GM04504 (cell line): ENCODE data around the gene RNF111.
"Not testable (repeated sequence)": the region's sequence is repeated elsewhere in the genome, so short reads cannot be mapped to it uniquely, and the experiment has no call there.

Experiments used
- DNase-seq: peaks from one replicate; pipeline ENCODE4 v3.0.0-alpha.2; 2012; ENCODE audit warnings: low read depth

Gene RNF111

DNA sequence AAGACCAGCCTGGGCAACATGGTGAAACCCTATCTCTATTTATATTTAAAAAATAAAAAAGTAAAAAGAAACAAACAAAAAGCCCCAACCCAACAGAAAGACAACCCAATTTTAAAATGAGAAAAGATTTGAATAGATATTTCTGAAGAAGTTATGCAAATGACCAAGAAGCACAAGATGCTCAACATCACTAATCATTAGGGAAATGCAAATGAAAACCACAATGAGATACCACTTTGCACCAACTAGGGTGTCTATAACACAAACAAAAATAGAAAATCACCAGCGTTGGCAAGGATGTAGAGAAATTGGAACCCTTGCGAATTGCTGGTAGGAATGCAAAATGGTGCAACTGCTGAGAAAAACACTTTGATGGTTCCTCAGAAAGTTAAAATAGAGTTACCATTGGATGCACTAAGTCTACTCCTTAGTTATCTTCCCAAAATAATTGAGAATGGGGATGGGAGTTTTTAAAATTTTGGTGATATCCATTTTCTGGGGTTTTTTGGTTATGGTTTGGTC lies 71.7 kb downstream of the RNF111 start:
- DNase-seq, result no peak

DNA sequence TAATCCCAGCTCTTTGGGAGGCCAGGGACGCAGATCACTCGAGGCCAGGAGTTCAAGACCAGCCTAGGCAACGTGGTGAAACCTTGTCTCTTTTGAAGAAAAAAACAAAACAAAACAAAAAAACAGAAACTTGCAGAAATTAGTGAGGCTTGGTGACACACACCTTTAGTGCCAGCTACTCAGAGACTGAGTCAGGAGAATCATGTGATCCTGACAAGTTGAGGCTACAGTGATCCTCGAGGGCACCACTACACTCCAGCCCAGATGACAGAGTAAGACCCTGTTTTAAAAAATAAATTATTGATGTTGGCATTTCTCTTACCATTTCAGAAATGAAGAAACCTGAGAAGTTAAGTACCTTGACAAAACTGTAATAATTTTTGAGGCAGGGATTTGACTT lies 72.9 kb downstream of the RNF111 start:
- no peak for DNase-seq

DNA sequence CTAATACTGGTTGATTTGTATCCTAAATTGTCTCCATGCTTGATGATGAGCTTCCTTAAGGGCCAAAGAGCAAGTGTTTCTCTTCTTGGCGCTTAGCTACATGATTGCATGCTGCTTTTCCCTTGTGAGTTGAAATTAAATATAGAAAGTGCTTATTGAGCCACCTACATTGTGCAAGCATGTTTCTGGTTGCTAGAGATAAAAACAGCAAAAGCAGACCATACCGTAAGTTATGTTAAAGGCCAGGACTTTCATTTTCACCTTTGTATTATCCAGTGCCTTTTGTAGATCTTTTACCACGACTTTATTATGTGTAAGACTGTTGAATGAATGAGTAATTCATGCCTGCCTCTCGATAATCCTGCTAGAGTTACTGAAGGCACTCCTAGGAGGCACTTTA lies 75.6 kb downstream of the RNF111 start:
- no peak for DNase-seq

DNA sequence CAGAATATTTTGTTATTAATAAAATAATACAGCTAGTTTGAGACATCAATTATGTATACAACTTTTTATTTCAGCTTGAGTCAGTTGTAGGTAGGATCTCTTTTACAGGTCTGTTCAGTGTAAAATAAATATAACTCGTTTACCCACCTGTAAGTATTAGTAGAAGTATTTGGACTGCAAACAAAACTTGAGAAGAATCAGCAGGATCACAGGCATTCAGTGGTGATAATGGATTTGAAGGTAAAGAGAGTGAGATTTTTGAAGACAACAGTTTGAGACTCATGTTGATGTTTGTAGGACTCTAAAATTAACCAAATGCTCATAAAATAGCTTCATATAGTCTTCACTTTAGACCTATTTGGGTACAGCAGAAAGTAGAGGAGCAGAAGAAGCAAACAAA lies 82.0 kb downstream of the RNF111 start:
- no peak for DNase-seq

DNA sequence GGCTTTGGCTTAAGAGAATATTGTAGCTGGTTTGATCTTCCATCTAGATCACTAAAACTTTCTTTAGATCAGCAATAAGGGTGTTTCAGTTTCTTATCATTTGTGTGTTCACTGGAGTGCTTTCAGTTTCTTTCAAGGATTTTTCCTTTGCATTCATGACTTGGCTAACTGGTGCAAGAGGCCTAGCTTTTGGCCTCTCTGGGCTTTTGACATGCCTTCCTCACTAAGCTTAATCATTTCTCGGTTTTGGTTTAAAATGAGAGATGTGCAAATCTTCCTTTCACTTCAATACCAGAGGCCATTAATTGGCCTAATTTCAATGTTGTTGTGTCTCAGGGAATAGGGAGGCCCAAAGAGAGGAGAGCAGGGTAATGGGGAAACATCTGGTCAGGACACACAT lies 87.1 kb downstream of the RNF111 start:
- DNase-seq, result no peak

DNA sequence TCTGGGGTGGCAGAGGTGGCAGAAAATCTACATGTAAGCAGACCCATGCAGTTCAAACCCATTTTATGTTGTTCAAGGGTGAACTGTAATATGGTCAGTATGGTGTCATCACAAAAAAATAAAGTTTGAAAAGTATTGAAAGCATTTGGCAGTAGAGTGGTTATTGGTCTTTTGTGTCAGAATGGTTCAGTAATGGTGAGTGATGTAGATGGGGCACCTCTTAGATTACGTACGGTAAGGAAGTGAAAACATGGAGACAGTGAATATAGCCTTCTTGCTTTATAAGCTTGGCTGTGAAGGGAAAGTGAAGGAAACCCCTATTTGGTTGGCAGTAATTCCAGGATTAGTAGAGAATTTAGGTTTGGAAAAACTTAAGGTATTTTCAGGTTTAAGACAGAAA lies 100.3 kb downstream of the RNF111 start:
- DNase-seq, result no peak

DNA sequence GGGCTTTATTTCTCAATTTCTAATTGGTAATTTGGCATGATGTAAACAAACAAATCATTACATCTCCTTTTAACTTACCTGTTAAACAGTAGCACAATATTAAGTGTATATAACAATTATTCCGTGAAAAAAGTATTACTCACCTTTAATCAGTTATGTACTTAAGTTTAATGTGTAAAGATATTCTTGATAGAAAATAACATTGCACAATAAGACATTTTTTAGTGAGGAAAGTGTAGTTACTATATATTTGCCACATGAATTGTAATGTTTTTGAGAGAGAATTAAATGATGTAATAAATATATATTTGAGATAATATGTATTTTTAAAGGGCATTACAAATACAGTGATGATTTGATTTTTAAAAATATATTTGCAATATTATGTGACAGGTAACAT lies 106.6 kb downstream of the RNF111 start:
- DNase-seq, result no peak

DNA sequence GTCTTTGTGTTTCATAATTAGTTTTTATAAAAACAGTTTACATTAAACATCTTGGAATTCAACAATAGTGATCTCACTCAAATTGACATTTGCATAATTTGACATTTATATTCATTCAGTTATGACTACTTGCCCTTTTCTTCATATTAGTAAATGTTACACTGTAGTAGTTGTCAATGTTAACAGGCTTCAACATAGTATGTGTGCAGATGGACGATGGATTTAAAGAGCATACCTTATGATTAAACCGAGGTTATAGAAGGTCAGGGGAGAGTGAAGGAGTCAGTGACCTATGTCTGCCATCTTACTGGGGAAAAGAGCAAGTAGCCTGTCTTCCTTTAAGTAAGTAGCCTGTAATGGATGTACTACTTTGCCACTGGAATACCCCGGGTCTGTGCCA lies 109.0 kb downstream of the RNF111 start:
- no peak for DNase-seq

DNA sequence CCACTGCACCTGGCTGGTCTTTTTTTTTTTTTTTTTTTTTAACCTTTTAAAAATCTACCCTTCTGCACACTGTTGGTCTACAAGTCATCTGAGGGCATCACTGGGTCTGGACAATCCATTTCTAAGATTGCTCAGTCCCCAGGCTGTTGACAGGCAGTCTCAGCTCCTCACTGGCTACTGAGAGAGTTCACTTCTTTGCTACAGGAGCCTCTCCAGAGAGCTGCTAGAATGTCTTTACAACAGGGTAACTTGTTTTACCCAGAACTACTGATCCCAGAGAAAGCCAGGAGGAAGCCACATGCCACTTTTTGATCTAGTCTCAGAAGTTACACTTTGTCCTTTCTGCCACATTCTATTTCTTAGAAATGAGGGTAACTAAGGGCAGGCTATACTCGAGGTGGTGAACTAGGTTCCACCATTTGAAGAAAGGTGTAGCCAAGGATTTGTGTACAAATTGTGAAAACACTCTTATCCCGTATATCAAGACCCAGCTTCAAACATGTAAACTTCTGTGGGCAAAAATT lies 111.8 kb downstream of the RNF111 start:
- DNase-seq, result no peak

DNA sequence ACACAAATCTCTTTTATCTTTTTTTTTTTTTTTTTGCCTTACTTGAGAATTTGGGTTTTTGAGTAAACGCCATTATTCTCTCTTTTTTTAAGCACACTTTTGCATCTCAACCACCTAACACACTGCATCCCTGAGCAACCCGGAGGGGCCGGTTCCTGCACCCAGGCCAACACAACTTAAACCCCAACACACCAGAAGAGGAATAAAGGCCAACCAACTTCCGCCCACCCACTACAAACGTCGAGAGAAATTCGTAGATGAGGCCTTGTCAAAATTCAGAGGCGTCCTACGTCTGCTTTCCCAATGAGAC lies 117.1 kb downstream of the RNF111 start:
- no peak for DNase-seq

DNA sequence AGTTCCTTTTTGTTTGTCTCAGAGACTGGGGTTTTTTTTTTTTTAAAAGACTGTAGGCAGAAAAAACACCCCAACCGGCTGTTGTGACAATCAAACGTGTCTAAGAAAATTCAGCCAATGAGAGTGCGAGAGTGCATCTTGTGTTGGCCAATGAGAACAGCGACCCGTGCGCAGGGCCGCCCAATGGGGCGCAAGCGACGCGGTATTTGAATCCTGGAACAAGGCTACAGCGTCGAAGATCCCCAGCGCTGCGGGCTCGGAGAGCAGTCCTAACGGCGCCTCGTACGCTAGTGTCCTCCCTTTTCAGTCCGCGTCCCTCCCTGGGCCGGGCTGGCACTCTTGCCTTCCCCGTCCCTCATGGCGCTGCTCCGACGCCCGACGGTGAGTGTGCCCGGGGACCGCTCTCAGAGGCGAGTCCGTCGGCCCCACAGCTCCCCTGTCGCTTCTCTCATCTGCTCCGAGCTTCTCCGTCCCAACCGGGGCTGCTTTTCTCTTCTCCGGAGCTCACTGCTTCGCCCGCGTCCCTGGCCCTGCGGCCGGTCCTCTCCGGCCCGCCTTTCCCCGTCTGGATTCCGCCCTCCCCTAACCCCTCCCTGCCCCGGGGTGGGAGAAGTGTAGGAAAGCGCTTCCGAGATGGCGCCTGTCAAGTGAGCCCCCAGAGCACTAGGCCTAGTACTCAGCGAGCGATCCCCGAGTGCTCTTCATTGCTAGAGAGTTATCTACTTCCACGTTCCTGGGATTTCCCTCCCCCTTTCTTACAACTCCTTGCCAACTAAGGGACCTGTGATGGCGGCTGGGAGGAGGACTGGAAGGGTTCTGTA lies 117.7 kb downstream of the RNF111 start, which contains the start of gene CCNB2:
CCNB2 (plus strand) TSS at position 235 of the 821 bp plus-strand sequence; CDS start at position 358, 123 bp downstream.
- peak; percentile 81 for DNase-seq

DNA sequence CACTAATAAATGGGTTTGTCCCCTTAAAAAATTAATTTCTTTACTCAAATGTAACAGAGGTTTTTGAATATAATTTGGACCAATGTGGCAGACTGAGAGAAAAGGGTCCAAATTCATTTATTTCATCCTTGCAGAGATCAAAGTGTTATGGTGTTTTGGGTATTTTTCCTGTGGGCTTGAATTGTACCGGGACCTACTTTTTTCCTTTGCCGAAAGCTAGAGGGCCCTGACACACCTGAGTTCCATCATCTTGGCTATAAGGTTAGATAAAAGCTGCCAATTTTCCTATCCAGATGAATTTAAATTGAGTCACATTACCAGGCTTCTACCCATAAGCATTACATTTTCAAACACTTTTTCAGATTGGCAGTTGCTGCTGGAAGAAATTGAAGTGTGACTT lies 118.4 kb downstream of the RNF111 start:
- DNase-seq, result no peak

DNA sequence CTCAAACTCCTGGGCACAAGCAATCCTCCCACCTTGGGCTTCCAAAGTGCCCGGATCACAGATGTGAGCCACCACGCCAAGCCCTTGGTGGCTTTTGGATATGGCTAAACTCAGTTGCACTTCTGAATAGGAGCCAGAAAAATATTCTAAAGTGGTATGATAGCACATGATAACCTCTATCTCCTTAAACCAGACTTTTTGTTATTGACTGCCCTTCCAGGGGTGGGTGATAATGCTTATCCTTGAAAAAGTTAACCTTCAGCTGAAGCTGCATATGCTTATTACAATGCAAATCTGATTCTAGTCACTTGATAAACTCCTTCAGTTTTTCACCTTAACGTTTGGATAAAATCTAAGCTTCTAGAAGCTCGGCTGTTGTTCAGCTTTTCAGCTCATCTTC lies 123.8 kb downstream of the RNF111 start:
- DNase-seq, result no peak

DNA sequence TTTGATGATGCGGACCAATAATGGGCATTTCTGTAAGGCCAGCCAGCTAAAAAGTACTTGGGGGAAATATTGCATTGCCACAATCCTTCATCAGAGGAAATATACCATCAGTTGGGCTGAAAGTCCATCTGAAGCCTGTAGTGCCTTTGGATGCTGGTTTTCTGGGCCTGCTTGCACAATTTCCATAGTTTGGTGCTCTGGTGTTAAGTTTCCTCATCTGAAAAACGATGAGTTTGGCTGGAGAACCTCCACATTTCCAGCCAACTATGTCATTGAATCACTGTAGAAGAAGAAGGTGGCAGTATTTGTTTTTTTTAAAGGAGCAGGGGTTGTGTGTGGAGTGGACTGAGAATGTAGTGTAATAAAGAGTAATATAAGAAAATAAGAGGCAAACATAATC lies 127.6 kb downstream of the RNF111 start:
- DNase-seq, result no peak

DNA sequence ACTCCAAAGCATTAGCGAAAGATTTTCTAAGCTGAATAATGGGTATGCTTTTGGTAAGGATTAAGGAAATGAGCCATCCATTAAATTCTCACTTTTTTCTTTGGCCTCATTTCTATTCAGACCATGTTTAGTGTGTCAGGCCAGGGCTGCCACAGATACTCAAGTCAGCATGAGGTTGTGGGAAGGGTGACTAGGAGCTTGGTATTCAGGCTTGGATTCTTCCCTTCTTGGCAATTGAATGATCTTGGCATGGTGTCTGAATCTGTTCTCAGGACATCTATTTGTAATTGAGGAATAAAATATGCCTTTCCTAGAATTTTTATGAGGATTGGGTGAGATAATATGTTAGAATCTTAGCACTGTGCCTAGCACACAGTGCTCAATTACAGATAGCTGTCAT lies 128.7 kb downstream of the RNF111 start:
- DNase-seq, result peak; percentile 40

DNA sequence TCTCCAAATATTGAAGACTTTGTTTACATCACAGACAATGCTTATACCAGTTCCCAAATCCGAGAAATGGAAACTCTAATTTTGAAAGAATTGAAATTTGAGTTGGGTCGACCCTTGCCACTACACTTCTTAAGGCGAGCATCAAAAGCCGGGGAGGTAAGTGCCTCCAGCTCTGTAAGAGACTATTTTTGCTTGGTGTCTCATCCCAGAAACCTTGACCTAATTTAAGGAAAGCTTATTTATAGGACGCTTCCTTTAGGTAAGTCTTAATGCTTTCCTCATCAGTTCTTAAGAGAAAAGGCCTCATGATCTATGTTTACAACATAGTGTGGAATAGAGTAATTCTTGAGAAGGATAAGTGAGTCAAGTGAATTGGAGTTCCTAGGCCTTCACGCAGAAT lies 129.3 kb downstream of the RNF111 start:
- DNase-seq, result no peak

DNA sequence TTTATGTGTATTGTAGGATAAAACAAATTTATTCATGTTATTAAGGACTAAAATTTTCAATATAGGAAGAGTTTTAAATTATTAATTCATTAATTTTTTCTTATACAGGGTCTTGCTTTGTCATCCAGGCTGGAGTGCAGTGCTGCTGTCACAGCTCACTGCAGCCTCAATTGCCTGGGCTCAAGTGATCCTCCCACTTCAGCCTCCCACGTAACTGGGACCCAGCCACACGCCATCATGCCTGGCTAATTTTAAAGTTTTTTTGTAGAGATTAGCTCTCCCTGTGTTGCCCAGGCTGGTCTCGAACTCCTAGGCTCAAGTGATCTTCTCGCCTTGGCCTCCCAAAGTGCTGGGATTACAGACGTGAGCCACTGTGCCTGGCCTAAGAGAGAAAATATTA lies 132.2 kb downstream of the RNF111 start:
- DNase-seq, result no peak

DNA sequence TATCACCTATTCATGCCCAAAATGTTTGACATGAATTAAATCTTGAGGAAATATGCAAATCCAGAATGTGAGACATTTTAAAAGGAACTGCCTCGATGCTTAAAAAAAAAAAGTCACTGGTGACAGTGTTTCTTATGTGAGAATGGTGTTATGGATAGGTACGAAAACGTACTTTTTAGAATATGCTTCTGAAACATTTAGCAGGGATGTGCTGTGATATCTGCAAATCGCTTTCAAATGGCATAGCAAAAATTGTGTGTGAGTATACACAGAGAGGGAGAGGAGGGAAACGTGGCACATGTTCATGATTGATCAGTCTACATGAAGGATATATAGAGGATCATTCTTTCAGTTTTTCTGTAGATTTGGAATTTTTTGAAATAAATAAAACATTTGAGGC lies 133.5 kb downstream of the RNF111 start:
- DNase-seq, result no peak

DNA sequence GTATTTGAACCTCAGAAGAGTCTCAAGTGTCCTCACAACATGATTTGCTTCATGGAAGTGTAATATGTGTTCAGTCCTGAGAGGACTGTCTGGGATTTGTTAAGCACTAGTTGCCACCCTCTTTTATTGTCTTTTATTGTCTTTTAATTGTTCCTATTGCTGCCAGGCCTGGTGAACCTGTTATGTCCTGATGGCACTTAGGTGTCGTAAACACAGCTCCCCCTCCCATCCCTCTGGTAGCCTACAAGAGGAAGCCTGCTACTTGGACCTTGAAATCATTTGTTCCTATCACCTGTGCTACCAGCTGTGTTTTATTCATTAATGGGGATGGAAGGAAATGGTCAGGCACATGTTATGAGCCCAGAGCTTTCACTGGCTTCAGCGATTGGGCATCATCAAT lies 136.8 kb downstream of the RNF111 start:
- no peak for DNase-seq

DNA sequence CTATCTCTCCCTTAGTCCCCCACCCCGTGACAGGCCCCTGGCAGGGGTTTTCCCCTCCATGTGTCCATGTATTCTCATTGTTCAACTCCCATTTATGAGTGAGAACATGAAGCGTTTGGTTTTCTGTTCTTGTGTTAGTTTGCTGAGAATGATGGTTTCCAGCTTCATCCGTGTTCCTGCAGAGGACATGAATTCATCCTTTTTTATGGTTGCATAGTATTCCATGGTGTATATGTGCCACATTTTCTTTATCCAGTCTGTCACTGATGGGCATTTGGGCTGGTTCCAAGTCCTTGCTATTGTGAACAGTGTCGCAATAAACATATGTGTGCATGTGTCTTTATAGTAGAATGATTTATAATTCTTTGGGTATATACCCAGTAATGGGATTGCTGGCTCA lies 138.2 kb downstream of the RNF111 start:
- DNase-seq, result not testable (repeated sequence)

DNA sequence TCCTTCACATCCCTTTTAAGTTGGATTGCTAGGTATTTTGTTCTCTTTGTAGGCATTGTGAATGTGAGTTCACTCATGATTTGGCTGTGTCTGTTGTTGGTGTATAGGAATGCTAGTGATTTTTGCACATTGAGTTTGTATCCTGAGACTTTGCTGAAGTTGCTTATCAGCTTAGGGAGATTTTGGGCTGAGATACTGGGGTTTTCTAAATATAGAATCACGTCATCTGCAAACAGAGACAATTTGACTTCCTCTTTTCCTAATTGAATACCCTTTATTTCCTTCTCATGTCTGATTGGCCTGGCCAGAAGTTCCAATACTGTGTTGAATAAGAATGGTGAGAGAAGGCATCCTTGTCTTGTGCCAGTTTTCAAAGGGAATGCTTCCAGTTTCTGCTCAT lies 139.8 kb downstream of the RNF111 start:
- not testable (repeated sequence) for DNase-seq

DNA sequence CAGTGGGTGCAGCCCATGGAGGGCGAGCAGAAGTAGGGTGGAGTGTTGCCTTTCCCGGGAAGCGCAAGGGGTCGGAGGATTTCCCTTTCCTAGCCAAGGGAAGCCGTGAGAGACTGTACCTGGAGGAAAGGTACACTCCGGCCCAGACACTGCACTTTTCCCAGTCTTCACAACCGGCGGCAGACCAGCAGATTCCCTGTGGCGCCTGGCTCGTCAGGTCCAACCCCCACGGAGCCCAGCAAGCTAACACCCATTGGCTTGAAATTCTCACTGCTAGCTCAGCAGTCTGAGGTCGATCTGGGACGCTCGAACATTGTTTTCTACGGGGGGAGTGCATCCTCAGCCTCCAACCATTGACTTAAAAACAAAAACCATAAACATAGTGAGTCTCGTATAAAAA lies 144.0 kb downstream of the RNF111 start:
- no peak for DNase-seq

DNA sequence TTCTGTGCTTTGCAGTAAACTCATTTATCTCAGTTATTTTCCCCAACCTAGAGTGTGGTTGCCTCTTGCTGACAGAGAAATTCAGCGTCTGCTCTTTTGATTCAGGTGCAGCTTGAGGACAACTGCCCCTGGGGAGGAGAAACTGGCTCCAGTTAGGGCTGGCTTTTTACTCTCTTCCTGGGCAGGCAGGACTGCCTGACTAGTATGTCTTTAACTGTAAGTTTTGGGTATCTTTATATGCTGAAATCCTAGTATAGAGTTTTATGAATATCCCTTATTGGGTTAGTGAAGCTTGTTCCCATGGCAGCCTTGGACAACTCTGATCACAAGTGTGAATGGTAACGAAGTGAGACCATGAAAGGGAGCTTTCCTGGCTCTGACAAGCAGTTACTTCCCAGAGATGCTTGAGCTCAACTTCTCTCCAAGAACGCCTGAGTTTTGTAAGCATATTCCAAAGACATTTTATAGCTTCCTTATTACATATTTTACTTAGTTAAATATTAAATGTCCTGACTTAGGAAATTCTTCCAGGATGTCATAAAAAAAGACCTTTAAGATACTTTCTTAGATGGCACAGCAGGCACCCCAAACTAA lies 144.6 kb downstream of the RNF111 start:
- DNase-seq, result no peak
